ENCODE data around the gene CLDND1. TPM values are rescaled to one million over a fixed set of nuclear protein-coding genes. Genes with fewer than 3 reads are reported as not detected.

CLDND1 gene
- total RNA-seq, 4 donors from 2014 or later, result 118 to 323 (median 215) TPM

DNA sequence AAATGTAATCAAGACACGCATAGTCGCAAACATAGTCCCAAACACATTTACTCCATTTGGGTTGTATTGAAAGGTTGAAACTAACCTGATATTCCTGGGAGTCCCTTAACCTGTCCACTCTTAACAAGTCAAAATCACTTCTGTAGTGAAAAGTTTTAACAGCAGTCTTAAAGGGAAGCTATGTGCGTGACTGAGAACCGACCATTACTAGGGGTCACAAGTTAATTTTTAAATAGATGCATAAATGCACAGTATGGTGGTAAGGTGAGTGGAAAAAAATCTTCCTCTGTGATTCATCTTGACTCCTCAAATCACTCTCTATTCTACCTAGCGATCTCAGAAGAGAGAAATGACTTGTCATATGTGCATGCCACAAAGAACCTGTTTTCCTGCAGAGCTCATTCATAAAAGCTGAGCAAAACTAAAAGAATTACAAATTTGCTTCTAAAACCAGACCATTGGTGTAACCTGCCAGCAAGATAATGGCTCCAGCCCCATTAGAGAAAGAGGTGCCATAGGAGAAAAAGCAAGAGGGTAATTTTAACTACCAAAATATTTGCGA is 13.8 kb upstream of the CLDND1 start:
- H3K4me3 ChIP-seq (ENCODE audit: low read depth, poor library complexity, severe bottlenecking), result no peak overlapping the region
- intact Hi-C loops (cut with DNase I; ENCODE audit: low total_unique reads), result no loop called here
- WGBS, 2 donors, result 86 to 90% methylated on average over 6 of the region's 6 CpGs
- no peak for TF ChIP-seq POLR2A (IDR thresholded peaks at IDR 0.05)
- TF ChIP-seq CTCF (IDR thresholded peaks at IDR 0.05), result no peak
- no peak for DNase-seq (ENCODE audit: low spot score in 2 of 2)

DNA sequence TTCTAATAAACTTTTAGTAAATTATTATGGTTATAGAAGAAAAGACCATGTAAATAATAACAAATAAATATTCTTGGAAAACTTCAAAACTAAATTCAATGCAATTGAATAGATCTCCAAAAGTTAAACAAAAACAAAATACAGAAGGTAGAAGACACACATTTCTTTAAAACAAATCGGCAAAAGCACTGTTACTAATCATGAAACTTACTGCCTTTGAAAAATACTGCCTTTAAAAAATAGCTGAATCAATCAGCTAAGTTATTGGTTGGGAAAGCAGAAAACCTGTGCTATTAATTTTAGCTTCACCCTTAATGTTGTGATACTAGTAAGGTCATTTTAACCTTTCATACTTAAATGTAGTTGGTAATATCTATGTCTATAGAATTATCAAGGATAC is 12.0 kb upstream of the CLDND1 start:
- intact Hi-C loops (cut with DNase I; ENCODE audit: low total_unique reads), result no loop called here
- no peak overlapping the region for H3K4me3 ChIP-seq (ENCODE audit: low read depth, poor library complexity, severe bottlenecking)
- 88% methylated on average over 1 of the region's 1 CpG for WGBS, 2 donors
- no peak for DNase-seq (ENCODE audit: low spot score in 2 of 2)
- TF ChIP-seq CTCF (IDR thresholded peaks at IDR 0.05), result no peak
- no peak for TF ChIP-seq POLR2A (IDR thresholded peaks at IDR 0.05)

GRCh38 chr3:98534168-98534567 is 11.5 kb upstream of the CLDND1 start:
- intact Hi-C loops (cut with DNase I; ENCODE audit: low total_unique reads), result no loop called here
- no peak for DNase-seq (ENCODE audit: low spot score in 2 of 2)
- WGBS, 2 donors, result 92% methylated on average over 2 of the region's 2 CpGs
- no peak overlapping the region for H3K4me3 ChIP-seq (ENCODE audit: low read depth, poor library complexity, severe bottlenecking)
- no peak for TF ChIP-seq POLR2A (IDR thresholded peaks at IDR 0.05)

DNA sequence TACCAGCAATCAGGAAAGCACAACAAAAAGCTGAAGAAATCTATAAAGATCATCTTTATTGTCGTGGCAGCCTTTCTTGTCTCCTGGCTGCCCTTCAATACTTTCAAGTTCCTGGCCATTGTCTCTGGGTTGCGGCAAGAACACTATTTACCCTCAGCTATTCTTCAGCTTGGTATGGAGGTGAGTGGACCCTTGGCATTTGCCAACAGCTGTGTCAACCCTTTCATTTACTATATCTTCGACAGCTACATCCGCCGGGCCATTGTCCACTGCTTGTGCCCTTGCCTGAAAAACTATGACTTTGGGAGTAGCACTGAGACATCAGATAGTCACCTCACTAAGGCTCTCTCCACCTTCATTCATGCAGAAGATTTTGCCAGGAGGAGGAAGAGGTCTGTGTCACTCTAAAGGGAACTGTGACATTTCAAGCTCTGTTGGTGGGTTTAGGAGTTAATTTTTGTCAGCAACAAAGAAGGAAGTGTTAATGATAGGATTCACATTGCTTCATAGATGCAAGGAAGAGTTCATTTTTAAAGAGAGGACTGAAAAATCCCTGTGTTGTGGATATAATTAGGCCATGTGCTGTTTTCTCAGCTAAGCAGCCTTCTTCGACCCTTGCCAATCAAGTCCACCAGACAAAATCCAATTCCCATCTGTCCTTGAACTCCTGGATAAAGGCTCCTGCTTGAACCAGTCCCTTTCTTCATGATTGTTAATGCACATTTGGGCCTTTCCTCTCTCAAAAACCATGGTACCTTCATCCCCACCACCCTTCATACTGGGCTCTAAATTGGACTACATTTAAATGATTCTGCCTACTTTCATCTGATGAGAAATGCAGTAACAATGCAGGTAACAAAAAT is 10.2 kb upstream of the CLDND1 start:
- 94 to 95% methylated on average over 6 of the region's 6 CpGs for WGBS, 2 donors
- TF ChIP-seq POLR2A (IDR thresholded peaks at IDR 0.05) (no peak), CTCF (IDR thresholded peaks at IDR 0.05) (no peak)
- H3K4me3 ChIP-seq (ENCODE audit: low read depth, poor library complexity, severe bottlenecking), result no peak overlapping the region
- no peak for DNase-seq (ENCODE audit: low spot score in 2 of 2)
- intact Hi-C loops (cut with DNase I; ENCODE audit: low total_unique reads), result no loop called here

GRCh38 chr3:98532275-98532637 is 9.6 kb upstream of the CLDND1 start:
- no peak overlapping the region for H3K4me3 ChIP-seq (ENCODE audit: low read depth, poor library complexity, severe bottlenecking)
- WGBS, 2 donors, result 87 to 89% methylated on average over 5 of the region's 5 CpGs
- intact Hi-C loops (cut with DNase I; ENCODE audit: low total_unique reads), result no loop called here
- TF ChIP-seq POLR2A (IDR thresholded peaks at IDR 0.05) (no peak), CTCF (IDR thresholded peaks at IDR 0.05) (no peak)
- no peak for DNase-seq (ENCODE audit: low spot score in 2 of 2)

DNA sequence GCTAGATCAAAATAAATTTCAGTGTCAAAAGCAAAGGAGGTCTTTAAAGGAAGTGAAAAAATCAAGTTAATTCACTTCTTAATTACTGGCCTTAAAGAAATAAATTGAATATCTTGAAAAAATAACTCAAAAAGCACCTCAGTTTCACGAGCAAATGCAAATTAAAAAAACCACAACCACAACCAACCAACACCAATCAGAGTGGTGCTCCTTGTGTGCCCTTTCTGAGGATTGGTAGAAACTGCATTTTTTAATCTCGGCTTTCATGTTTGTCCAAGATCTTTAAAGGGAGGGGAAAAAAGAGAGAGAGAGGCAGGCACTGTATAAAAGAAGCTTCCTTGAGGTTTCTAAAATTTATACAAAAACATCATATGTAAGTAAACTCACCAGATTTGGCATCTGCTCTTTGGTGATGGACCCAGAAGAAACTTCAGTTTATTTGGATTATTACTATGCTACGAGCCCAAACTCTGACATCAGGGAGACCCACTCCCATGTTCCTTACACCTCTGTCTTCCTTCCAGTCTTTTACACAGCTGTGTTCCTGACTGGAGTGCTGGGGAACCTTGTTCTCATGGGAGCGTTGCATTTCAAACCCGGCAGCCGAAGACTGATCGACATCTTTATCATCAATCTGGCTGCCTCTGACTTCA is 9.0 kb upstream of the CLDND1 start, which contains the start of gene GPR15:
Gene GPR15 (plus strand): TSS at position 357 of the 653 bp plus-strand sequence. CDS start 56 bp downstream, at position 413.
- TF ChIP-seq POLR2A (IDR thresholded peaks at IDR 0.05) (no peak), CTCF (IDR thresholded peaks at IDR 0.05) (no peak)
- no peak for DNase-seq (ENCODE audit: low spot score in 2 of 2)
- intact Hi-C loops (cut with DNase I; ENCODE audit: low total_unique reads), result no loop called here
- no peak within 1 kb of the TSS for H3K4me3 ChIP-seq (ENCODE audit: low read depth, poor library complexity, severe bottlenecking)
- 79 to 84% methylated on average over 7 of the region's 7 CpGs for WGBS, 2 donors
